ENCODE data around the gene KRTAP10-8.

- no peak for TF ChIP-seq CTCF (IDR thresholded peaks at IDR 0.05)
- no peak for TF ChIP-seq POLR2A (IDR thresholded peaks at IDR 0.05)
Observed at GRCh38 chr21:44626673-44627143, 14.8 kb downstream of the KRTAP10-8 start, which contains the start of gene KRTAP10-9.
